Endothelial cell of hepatic sinusoid (primary cell): ENCODE results near the gene COL13A1.

ENCODE experiments used
- in situ Hi-C: cut with HindIII; loops from 2 replicates; pipeline ENCODE4 v1.10.0; 2017; ENCODE audit warnings: low sequenced_read_pairs

The COL13A1 gene

GRCh38 chr10:69901022-69901421 lies 99.3 kb downstream of the COL13A1 start:
- in situ Hi-C loops: loop anchor here (5.0 kb wide), 2 partner anchors 79 to 109 kb away; no protein-coding TSS in a partner anchor

GRCh38 chr10:69901628-69902505 lies 100.2 kb downstream of the COL13A1 start:
- in situ Hi-C loops: loop anchor here (5.0 kb wide), 2 partner anchors 80 to 110 kb away; no protein-coding TSS in a partner anchor

- in situ Hi-C loops: loop anchor here (5.0 kb wide), 2 partner anchors 81 to 111 kb away; no protein-coding TSS in a partner anchor
Measured at GRCh38 chr10:69902835-69903535, 101.3 kb downstream of the COL13A1 start.

DNA sequence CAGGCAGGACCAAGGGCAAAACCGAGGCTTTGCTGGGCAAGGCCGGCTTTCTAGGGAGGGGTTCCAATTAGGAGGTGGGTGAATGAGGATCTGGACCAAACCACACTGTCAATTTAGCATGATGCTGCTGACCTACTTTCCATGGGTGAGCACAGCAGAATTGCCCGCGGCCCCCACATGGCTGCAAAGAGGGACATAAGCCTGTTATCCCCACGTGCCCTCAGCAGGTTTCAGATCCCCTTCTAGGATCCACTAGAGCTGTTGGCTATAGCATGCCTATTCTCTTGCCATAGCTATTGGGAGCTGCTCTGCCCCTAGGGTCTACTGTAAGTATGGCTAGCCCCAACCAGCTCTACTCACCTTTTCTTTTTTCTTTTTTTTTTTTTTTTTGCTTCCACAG lies 102.8 kb downstream of the COL13A1 start:
- in situ Hi-C loops: loop anchor here (5.0 kb wide), 2 partner anchors 82 to 112 kb away; no protein-coding TSS in a partner anchor

DNA sequence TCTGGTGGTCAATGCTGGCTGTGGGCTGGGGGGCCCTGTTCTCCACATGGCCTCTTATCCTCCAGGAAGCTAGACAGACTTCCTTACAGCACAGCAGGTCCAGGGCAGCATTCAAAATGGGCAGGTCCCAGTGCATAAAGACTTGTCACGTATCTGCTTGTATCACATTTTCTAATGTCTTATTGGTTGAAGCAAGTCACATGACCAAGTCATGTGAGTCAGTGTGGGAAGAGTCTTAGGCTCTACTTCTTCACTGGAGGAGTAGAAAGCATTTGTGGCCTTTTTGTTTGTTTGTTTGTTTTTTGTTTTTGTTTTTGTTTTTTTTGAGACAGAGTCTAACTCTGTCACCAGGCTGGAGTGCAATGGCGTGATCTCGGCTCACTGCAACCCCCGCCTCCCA lies 104.7 kb downstream of the COL13A1 start:
- in situ Hi-C loops: no loop called here

GRCh38 chr10:69907517-69907916 lies 105.8 kb downstream of the COL13A1 start:
- in situ Hi-C loops: no loop called here

- in situ Hi-C loops: no loop called here
Measured at GRCh38 chr10:69908124-69908523, 106.4 kb downstream of the COL13A1 start.

- in situ Hi-C loops: no loop called here
Measured at GRCh38 chr10:69910561-69910960, 108.9 kb downstream of the COL13A1 start.

DNA sequence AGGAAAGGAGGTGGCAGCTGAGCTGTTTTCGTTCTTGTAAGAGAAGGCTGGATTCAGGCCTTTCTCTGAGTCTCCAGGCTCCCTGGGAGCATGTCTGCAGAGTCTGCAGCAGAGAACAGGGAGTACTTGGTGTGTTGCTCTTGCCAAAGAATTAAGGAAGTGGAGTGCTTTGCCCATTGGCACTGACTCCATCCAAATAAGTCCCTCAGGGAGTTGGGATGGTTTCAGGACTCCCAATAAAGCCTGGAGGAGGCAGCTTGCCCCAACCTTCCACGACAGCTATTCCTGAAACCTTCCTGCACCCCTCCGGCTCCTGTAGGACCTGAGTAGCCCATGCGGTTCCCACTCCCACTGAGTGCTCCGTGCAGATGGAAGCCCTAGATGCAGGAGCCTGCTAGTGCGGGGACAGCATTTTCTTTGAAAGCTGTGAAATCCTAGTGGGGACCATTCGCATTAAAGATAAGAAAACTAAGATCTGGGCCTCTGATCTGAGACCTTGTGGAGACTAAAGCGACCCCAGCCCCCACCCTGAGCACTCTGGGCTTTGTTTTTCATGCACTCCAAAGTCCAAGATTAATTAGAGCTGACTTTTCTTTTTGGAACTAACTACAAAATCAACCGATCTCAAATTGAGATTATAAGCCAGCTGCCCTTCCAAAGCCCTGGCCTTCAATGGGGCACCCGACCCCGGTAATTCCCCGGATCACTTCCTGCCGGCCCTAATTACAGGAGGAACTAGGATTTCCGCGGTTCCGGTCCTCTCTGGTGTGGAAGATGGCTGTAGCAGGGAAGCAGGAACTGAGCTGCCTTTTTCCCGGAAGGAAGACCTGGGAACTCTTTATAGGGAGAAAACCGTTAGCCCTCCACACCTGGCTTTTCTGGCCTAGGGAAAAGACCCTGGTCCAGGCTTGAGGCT lies 110.2 kb downstream of the COL13A1 start:
- in situ Hi-C loops: no loop called here

DNA sequence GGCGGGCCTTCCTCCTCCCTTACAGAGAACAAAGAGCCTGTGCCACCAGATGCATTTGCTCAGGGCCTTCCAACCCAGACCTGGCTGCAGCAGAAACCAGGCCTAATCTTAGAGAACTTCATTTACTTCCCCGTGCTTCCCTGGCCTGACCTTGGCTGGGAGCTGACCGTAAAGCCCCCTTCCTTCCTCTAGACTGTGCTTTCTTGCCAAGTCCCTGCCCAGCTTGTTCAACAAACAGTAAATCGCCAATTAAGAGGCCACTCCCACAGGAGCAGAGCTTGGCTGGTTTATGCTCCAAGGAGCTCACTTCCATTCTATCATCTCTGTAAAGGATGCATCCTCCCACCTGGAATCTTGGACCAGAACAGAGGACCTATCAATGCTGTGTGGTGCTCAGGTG lies 110.9 kb downstream of the COL13A1 start:
- in situ Hi-C loops: no loop called here

- in situ Hi-C loops: no loop called here
Measured at GRCh38 chr10:69913606-69914382, 112.1 kb downstream of the COL13A1 start.

DNA sequence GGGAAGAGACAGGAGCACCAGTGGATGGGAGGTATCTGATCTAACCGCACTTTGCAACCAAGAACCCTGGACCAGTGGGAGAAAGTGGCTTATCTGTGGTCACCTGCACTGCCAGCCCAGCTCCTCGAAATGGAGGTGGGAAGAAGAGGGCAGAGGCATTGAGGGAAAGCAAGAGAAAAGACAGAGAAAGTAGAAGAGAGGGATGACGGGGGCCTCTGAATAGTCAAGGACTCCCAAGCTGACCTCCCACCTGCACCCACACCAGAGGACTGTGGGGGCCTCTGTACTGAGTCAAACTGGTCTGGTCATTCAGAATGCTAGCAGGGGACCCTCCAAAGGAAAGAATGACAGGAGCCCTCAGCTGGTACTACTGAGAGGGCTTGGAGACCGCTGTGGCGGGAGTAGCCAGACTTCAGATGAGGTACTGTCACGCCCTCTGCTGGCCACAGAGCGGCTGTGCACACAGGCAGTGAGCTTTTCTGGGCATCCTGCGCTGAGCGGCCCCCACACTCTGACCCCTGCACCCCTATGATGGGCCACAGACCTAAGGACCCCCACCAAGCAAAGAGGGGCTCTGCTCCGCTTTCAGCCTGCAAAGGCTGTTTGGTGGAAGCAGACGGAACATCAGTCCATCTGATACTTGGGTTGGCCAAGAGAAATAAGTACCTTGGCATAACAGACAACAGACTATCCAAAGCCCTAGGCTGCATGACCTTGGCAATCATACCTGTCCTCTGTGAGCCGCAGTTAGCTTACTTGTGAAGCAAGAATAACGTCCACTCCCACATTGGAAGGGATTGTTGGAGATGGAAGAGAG lies 112.9 kb downstream of the COL13A1 start:
- in situ Hi-C loops: no loop called here

DNA sequence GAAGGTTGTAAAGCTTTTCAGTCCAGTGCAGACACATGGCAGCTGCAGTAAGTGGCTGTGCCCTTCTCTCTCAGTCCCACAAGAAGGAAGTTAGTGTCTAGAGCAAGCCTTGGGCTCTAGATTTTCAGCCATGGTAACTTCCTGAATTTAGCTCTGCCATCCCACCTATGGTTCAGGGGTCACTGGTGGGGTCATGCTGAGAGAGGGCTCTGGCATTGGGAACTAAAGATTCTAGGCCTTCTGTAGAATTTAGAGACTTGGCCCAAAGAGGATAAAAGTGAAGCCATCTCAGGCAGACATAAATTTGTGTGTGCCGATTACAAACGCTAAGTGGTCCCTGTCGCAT lies 113.5 kb downstream of the COL13A1 start:
- in situ Hi-C loops: no loop called here

DNA sequence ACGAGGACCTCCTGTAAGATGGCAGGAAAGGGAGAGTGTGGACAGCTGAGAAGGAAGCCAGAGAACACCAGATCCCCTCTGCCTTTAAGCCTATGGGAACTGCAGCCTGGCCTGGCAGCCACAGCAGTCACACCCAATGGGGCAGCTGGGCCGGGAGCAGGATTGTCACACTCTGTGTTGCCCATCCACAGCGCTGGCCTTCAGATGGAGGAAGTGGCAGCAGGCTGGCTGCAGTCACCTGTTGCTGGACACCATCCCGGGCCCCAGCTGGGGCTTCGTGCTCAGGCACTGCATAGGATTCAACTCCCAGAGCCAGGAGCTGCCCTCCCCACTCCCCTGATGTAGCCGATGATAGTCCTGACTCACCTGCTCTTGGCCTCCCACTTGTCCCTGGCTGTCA lies 114.4 kb downstream of the COL13A1 start:
- in situ Hi-C loops: no loop called here

GRCh38 chr10:69918036-69918435 lies 116.3 kb downstream of the COL13A1 start:
- in situ Hi-C loops: no loop called here

DNA sequence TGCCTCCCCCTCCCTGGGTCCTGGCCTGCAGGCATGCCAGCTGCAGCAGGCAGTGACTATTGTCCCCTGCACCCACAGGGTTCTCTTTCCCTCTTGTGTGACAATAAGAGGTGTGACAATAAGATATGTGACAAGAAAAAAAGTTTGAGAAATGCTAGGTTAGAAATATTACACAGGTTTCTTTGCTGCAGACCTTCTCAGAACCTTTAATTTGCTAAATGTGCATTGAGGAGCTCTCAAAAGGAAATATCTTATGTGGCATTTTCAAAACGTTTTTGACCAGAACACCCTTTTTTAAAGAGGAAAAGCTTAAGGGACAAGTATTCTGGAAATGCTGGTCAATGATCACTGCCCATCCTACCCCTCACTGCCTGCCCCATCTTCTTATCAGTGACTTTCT lies 117.5 kb downstream of the COL13A1 start:
- in situ Hi-C loops: no loop called here

GRCh38 chr10:69925111-69925510 lies 123.4 kb downstream of the COL13A1 start:
- in situ Hi-C loops: no loop called here

- in situ Hi-C loops: no loop called here
Measured at GRCh38 chr10:69928339-69928738, 126.6 kb downstream of the COL13A1 start.

DNA sequence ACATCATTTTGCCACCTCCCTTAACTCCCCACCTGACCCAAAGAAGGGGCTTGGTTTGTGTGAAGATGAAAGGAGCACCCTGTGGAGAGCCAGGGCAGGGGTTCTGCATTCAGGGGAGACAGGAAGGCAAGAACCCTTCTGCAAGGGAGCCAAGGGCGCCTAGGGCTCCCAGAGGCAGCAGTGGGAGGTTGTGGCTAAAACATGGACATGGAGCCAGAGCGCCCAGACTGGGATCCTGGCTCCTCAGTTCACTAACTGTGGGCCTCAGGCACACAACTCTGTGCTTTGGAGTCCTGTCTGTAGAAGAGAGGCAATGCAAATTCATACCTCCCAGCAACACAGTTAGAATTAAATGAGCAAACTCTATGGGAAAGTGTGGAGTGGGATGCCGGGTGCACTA lies 127.9 kb downstream of the COL13A1 start:
- in situ Hi-C loops: no loop called here
